OCI-LY7 (cell line): ENCODE data around the gene ENTPD1.
"Not testable (repeated sequence)": the region's sequence is repeated elsewhere in the genome, so short reads cannot be mapped to it uniquely, and the experiment has no call there.

Experiments used
- CTCF ChIP-seq: fragments of 200-600 bp; sonication (generic); conservative IDR thresholded peaks from 2 replicates; pipeline ENCODE4 v1.5.1; 2014; ENCODE audit warnings: mild to moderate bottlenecking, antibody characterized with exemption, low read length, moderate library complexity, mixed read lengths
- EZH2phosphoT487 ChIP-seq: fragments of 200-600 bp; sonication (generic); IDR thresholded peaks from 2 replicates; pipeline ENCODE4 v1.6.1; 2018; ENCODE audit warnings: low read depth, borderline replicate concordance, mild to moderate bottlenecking, mixed run types, antibody characterized with exemption, low read length, moderate library complexity, mixed read lengths

- TF ChIP-seq CTCF, EZH2phosphoT487: not testable (repeated sequence)
These were observed 150.1 kb downstream of the ENTPD1 start for GRCh38 chr10:95905897-95906580.
